Activated naive CD4-positive, alpha-beta T cell treated with anti-CD3 and anti-CD28 coated beads for 36 hours (primary cell): Measurements from ENCODE around the gene NUP88. TPM values are rescaled to one million over a fixed set of nuclear protein-coding genes. Genes with fewer than 3 reads are reported as not detected.

ENCODE experiments used
- CTCF ChIA-PET: fragments of 350-600 bp; sonication (Branson Sonifier 250); formaldehyde crosslinking; loops from one replicate; lab custom pipeline; 2021; ENCODE audit warnings: antibody characterized with exemption; lab: Charles Lee
- DNase-seq: peaks from one replicate; pipeline ENCODE4 v3.0.0-alpha.2; 2020
- H3K27ac Mint-ChIP-seq: one replicate; pipeline ENCODE4 v1.8.0; 2021; ENCODE audit warnings: mild to moderate bottlenecking, mixed read lengths
- H3K27me3 Mint-ChIP-seq: one replicate; pipeline ENCODE4 v1.8.0; 2021; ENCODE audit warnings: low read depth, mixed read lengths
- H3K36me3 Mint-ChIP-seq: one replicate; pipeline ENCODE4 v1.8.0; 2021; ENCODE audit warnings: low read depth, mixed read lengths
- H3K4me1 Mint-ChIP-seq: one replicate; pipeline ENCODE4 v1.8.0; 2021; ENCODE audit warnings: low read depth, mixed read lengths
- H3K4me3 Mint-ChIP-seq: one replicate; pipeline ENCODE4 v1.8.0; 2021; ENCODE audit warnings: mild to moderate bottlenecking, moderate library complexity, mixed read lengths
- H3K9me3 Mint-ChIP-seq: one replicate; pipeline ENCODE4 v1.8.0; 2021; ENCODE audit warnings: mixed read lengths
- intact Hi-C: fragments of 100-400 bp; cut with micrococcal nuclease; formaldehyde crosslinking; loops from one replicate; pipeline ENCODE4 v1.15.1; 2023
- total RNA-seq, 2 experiments: library from RNA; stranded (reverse); gene quantifications; one replicate each; pipeline ENCODE4 v1.2.3, GENCODE V29; 2021

The NUP88 gene
- total RNA-seq, 2 experiments from 2014 or later: 115 to 131 TPM

DNA sequence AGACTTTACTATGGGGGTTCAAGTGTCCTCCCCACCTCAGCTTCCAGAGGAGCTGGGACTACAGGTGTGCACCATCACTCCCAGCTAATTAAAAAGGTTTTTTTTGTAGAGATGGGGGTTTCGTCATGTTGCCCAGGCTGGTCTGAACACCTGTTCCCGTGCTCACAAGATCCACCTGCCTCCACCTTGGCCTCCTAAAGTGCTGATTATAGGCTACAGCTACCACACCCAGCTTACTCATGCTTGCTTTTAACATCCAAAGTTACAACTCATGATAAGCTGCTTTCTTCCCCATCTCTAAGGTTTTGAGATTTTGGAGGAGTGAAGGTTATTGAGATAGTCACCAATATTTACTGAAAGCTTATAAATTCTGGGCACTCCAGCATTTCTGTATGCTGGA, 2.6 kb downstream of the NUP88 start:
- Mint-ChIP-seq H3K27me3 (no peaks in the 10 kb centered on the region), H3K36me3 (peaks cover 52% of the 10 kb centered on the region), H3K4me3 (peak overlapping the region; percentile 62), H3K9me3 (no peaks in the 10 kb centered on the region), H3K4me1 (peaks cover 62% of the 10 kb centered on the region), H3K27ac (peak overlapping the region; percentile 81)
- intact Hi-C loops: loop anchor here (5.0 kb wide), 1 partner anchor 225 kb away; the partner anchor contains the start of gene ZNF594
- CTCF ChIA-PET: interaction anchor here (1.3 kb wide), 1 partner anchor 22 kb away, joined by 7 read pairs; the partner anchor contains the start of gene C1QBP
- DNase-seq: no peak

DNA sequence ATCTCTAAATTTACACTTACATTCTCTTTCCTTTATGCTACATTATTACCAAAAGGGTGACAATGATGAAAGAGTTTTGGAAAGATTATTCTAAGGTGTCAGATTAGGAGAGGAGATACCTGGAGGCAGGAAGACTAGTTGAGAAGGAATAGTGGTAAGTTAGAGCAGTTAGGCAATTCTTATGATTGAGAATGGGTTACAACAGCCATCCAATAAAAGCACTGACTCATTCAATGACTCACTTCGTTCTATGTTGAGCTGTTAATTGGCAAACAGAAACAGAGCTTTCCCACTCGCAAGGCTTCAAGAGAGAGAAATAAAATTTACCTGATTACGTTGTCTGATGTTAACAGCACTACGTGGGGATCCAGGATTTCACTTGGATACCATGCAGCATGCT, 5.8 kb downstream of the NUP88 start:
- Mint-ChIP-seq H3K36me3 (peaks cover 56% of the 10 kb centered on the region), H3K4me3 (no peak overlapping the region), H3K27me3 (no peaks in the 10 kb centered on the region), H3K9me3 (no peaks in the 10 kb centered on the region), H3K4me1 (peaks cover 61% of the 10 kb centered on the region), H3K27ac (peak overlapping the region; percentile 82)
- intact Hi-C loops: no loop called here
- CTCF ChIA-PET: interaction anchor here (0.7 to 2.6 kb wide), 3 partner anchors 26 to 29 kb away, joined by 4 to 12 read pairs (median 4); partner anchors contain the start of gene C1QBP
- no peak for DNase-seq

DNA sequence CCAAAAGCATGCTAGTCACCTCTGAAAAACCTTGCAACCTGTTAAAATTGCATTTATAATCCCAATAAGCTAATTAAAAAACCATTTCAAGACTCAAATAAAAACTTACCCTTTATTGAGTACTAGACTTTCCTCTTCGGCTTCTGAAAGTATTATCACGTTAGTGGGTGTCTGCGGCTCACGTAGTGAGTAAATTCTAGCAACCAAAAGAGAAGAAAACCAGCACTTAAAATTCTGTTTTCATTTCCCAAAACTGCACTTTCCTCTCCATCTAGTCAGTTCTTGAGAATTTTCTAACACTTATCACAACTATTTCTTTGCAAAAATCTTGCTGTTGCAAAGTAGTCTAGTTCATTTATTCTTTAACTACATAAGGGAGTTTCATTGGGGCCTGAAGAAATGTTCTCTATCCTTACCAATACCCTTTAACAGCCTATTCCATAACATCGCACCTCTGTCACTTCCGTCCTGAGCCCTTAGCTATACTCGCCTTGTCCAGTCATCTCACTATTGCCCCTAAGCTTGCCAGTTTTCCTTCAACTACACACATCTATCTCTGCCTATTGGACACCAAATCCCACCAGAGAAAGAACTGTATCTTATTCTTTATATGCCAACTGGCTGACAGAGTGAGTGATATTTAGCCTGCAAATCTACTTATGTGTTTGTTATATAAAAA, 8.7 kb downstream of the NUP88 start:
- H3K27ac Mint-ChIP-seq: peak overlapping the region; percentile 2

GRCh38 chr17:5408186-5408585, 11.3 kb downstream of the NUP88 start:
- Mint-ChIP-seq H3K9me3 (no peaks in the 10 kb centered on the region), H3K4me3 (no peak overlapping the region), H3K27me3 (no peaks in the 10 kb centered on the region), H3K36me3 (peaks cover 38% of the 10 kb centered on the region), H3K27ac (no peak overlapping the region), H3K4me1 (peaks cover 31% of the 10 kb centered on the region)
- DNase-seq: no peak
- CTCF ChIA-PET: interaction anchor here (1.0 kb wide), 1 partner anchor 31 kb away, joined by 5 read pairs; the partner anchor contains the start of gene C1QBP
- intact Hi-C loops: no loop called here

More for the DNA sequence above, 8.7 kb downstream of the NUP88 start:
- Mint-ChIP-seq H3K4me3 (no peak overlapping the region), H3K9me3 (no peaks in the 10 kb centered on the region), H3K27me3 (no peaks in the 10 kb centered on the region), H3K36me3 (peaks cover 42% of the 10 kb centered on the region), H3K4me1 (peaks cover 43% of the 10 kb centered on the region)
- intact Hi-C loops: no loop called here
- DNase-seq: no peak
- CTCF ChIA-PET: no interaction called here

DNA sequence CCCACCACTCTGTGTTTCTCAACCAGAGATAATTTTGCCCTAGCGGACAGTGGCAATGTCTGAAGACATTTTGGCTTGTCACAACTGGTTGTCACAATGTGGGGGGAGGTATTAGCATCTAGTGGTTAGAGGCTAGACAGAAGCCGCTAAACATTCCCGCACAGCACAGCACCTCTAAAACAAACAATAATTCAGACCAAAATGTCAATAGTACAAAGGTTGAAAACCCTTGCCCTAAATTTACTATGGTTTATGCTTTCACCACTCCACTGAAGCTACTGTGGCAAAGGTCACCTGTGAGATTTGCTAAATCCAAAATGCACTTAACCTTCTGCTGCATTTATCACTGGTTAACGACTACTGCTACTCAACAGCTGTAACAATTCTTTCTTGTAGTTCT, 14.1 kb downstream of the NUP88 start:
- H3K9me3 Mint-ChIP-seq: no peaks in the 10 kb centered on the region
- no peak overlapping the region for H3K27ac Mint-ChIP-seq
- H3K4me1 Mint-ChIP-seq: peaks cover 13% of the 10 kb centered on the region
- DNase-seq: no peak
- peaks cover 20% of the 10 kb centered on the region for H3K36me3 Mint-ChIP-seq
- no peak overlapping the region for H3K4me3 Mint-ChIP-seq
- no peaks in the 10 kb centered on the region for H3K27me3 Mint-ChIP-seq
- intact Hi-C loops: no loop called here
- CTCF ChIA-PET: interaction anchor here (0.6 kb wide), 1 partner anchor 18 kb away, joined by 3 read pairs; no protein-coding TSS in a partner anchor

DNA sequence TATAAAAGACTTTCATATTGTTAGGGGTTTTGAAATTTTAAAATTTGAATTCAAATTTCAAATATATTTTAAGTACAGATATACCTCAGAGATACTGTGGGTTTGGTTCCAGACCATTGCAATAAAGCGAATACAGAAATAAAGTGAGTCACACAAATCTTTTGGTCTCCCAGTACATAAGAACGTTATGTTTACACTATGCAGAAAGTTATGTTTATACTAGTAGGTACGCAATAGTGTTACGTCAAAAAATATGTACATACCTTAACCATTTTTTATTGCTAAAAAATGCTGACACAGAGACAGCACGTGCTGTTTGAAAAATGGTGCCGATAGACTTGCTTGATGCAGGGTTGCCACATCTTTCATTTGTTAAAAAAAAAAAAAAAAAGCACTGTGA, 19.7 kb downstream of the NUP88 start:
- Mint-ChIP-seq H3K9me3 (no peaks in the 10 kb centered on the region), H3K27ac (no peak overlapping the region), H3K4me1 (peaks cover 3% of the 10 kb centered on the region), H3K36me3 (peaks cover 36% of the 10 kb centered on the region), H3K27me3 (no peaks in the 10 kb centered on the region), H3K4me3 (no peak overlapping the region)
- CTCF ChIA-PET: no interaction called here
- intact Hi-C loops: no loop called here
- no peak for DNase-seq

- DNase-seq: no peak
- peaks cover 3% of the 10 kb centered on the region for H3K4me1 Mint-ChIP-seq
- intact Hi-C loops: no loop called here
- H3K36me3 Mint-ChIP-seq: peaks cover 48% of the 10 kb centered on the region
- H3K27me3 Mint-ChIP-seq: no peaks in the 10 kb centered on the region
- no peak overlapping the region for H3K4me3 Mint-ChIP-seq
- no peak overlapping the region for H3K27ac Mint-ChIP-seq
- CTCF ChIA-PET: no interaction called here
- H3K9me3 Mint-ChIP-seq: no peaks in the 10 kb centered on the region
Measured at GRCh38 chr17:5396612-5397011, 22.9 kb downstream of the NUP88 start.

DNA sequence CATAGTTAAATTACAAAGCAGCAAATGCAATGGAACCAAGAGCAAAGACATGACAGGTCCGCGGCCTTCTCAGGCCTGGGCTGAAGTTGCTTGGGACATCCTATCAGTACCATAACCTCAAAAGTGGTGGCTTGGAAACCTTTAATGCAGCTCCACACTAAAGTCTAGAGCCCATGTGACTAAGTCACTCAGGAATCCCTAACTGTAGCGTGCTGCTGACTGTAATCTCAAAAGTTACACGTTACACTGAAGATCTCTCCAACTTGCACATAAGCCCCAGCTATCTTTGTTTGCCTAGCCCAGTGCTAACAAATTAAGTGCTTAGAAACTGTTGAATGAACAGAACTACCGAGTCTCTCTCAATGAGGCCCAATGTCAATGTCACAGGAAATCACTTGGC, 27.8 kb downstream of the NUP88 start:
- H3K27ac Mint-ChIP-seq: no peak overlapping the region
- H3K4me1 Mint-ChIP-seq: peaks cover 9% of the 10 kb centered on the region
- peaks cover 53% of the 10 kb centered on the region for H3K36me3 Mint-ChIP-seq
- CTCF ChIA-PET: interaction anchor here (1.3 kb wide), 1 partner anchor 20 kb away, joined by 3 read pairs; no protein-coding TSS in a partner anchor
- H3K9me3 Mint-ChIP-seq: no peaks in the 10 kb centered on the region
- intact Hi-C loops: no loop called here
- H3K4me3 Mint-ChIP-seq: no peak overlapping the region
- H3K27me3 Mint-ChIP-seq: no peaks in the 10 kb centered on the region
- DNase-seq: no peak

- Mint-ChIP-seq H3K9me3 (no peaks in the 10 kb centered on the region), H3K27me3 (no peaks in the 10 kb centered on the region), H3K4me1 (peaks cover 4% of the 10 kb centered on the region), H3K36me3 (peaks cover 39% of the 10 kb centered on the region), H3K27ac (peak overlapping the region; percentile 47), H3K4me3 (no peak overlapping the region)
- intact Hi-C loops: no loop called here
- CTCF ChIA-PET: interaction anchor here (2.7 kb wide), 1 partner anchor 9 kb away, joined by 6 read pairs; no protein-coding TSS in a partner anchor
- DNase-seq: no peak
Measured at GRCh38 chr17:5381542-5381941, 37.9 kb downstream of the NUP88 start.

DNA sequence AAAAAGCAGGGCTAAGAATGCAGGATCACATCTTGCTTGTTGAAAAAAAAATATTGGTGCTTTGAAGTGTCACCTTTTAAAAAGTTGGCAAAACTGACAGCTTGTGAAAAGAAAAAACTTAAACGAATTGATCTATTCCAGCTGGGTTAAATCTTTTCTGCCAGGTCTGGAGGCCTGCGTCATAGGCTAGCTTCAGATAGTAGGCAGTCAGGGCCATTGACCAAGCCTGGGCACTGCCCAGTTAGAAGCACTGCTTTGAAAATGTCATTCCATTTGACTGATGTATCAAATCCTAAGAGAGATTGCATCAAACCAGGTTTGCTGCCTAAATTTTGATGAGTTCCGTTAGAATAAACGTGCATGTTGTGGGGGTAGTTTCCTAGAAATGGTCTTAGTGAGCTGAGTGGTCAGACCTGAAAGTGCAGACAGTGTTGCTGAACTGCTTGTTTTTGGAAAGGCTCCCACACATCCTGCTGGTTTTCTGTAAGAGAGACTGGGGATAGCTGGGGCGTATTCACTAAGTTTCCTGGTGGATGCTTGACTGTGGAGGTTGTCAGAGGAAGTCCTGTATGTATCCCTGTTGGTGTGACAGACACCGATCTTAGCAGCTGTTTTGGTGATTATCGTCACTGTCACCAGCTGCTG, 38.8 kb downstream of the NUP88 start:
- Mint-ChIP-seq H3K27me3 (no peaks in the 10 kb centered on the region), H3K27ac (peak overlapping the region; percentile 55), H3K4me1 (peaks cover 2% of the 10 kb centered on the region), H3K4me3 (no peak overlapping the region), H3K36me3 (peaks cover 37% of the 10 kb centered on the region), H3K9me3 (no peaks in the 10 kb centered on the region)
- no peak for DNase-seq
- CTCF ChIA-PET: interaction anchor here (2.7 kb wide), 1 partner anchor 10 kb away, joined by 6 read pairs; no protein-coding TSS in a partner anchor
- intact Hi-C loops: no loop called here

- peaks cover 37% of the 10 kb centered on the region for H3K36me3 Mint-ChIP-seq
- H3K27me3 Mint-ChIP-seq: no peaks in the 10 kb centered on the region
- H3K9me3 Mint-ChIP-seq: no peaks in the 10 kb centered on the region
- intact Hi-C loops: loop anchor here (5.0 kb wide), 1 partner anchor 132 kb away; no protein-coding TSS in a partner anchor
- peak overlapping the region; percentile 8 for H3K27ac Mint-ChIP-seq
- CTCF ChIA-PET: interaction anchor here (0.8 to 2.7 kb wide), 2 partner anchors 11 to 130 kb away, joined by 4 to 6 read pairs; no protein-coding TSS in a partner anchor
- no peak overlapping the region for H3K4me3 Mint-ChIP-seq
- H3K4me1 Mint-ChIP-seq: peaks cover 2% of the 10 kb centered on the region
- DNase-seq: no peak
Measured at GRCh38 chr17:5379351-5380107, 39.9 kb downstream of the NUP88 start.
